Prostate gland (tissue), 2 donors: ENCODE measurements around the gene MON1B. TPM values are rescaled to one million over a fixed set of nuclear protein-coding genes. Genes with fewer than 3 reads are reported as not detected.

Experiments
- DNase-seq: peaks from one replicate; pipeline ENCODE4 v3.0.0-alpha.2; 2019; ENCODE audit warnings: low spot score
- H3K27ac ChIP-seq, 2 donors: fragments of 200-600 bp; sonication (generic); 2 replicates each; pipeline ENCODE4 v1.5.1; 2017 to 2019
- H3K27me3 ChIP-seq: fragments of 200-600 bp; sonication (generic); replicated peaks from 2 replicates; pipeline ENCODE4 v1.5.1; 2019; ENCODE audit not compliant: insufficient read depth
- H3K36me3 ChIP-seq, 2 donors: fragments of 200-600 bp; sonication (generic); 1 replicate in 1 of 2; 2 replicates in 1 of 2; pipeline versions ENCODE4 v1.5.1 to v1.8.1; 2017 to 2019
- H3K4me1 ChIP-seq: fragments of 200-600 bp; sonication (generic); replicated peaks from 2 replicates; pipeline ENCODE4 v1.5.1; 2019
- H3K4me3 ChIP-seq, 2 donors: fragments of 200-600 bp; sonication (generic); 2 replicates each; pipeline ENCODE4 v1.5.1; 2017 to 2019
- H3K9me3 ChIP-seq: fragments of 200-600 bp; sonication (generic); 2 replicates; pipeline ENCODE4 v1.5.1; 2017
- POLR2A ChIP-seq: fragments of 450-650 bp; IDR thresholded peaks from one replicate; pipeline ENCODE4 v1.6.1; 2016; ENCODE audit warnings: antibody characterized with exemption, mild to moderate bottlenecking
- POLR2AphosphoS5 ChIP-seq: sonication (generic); formaldehyde crosslinking; IDR thresholded peaks from one replicate; pipeline ENCODE4 v1.6.1; 2017; ENCODE audit warnings: antibody characterized with exemption
- WGBS: methylation state at CpG from one replicate; pipeline ENCODE4 v1.1.5; 2018; 5-methylcytosine and 5-hydroxymethylcytosine counted together
- intact Hi-C: fragments of 100-400 bp; cut with DNase I; formaldehyde crosslinking; loops from one replicate; pipeline ENCODE4 v1.14.2; 2022
- total RNA-seq, 2 donors: library from RNA; depleted of rRNA; stranded (reverse); fragments of >200 nt; gene quantifications; one replicate each; pipeline ENCODE4 v1.1.0, GENCODE V29; 2016
- TF ChIP-seq, protein P1 (sequence below), 4 experiments: fragments of 200-600 bp in 2 of 4; fragments of 450-650 bp in 2 of 4; sonication (generic) in 2 of 4; IDR thresholded peaks; 1 replicate in 3 of 4; 2 replicates in 1 of 4; pipeline ENCODE4 v1.5.1; 2016 to 2019; ENCODE audit warnings: antibody characterized with exemption in 4 of 4, mild to moderate bottlenecking in 2 of 4, moderate library complexity in 2 of 4

MON1B gene
- total RNA-seq, 2 donors from 2014 or later = 53.9 to 116 TPM

DNA sequence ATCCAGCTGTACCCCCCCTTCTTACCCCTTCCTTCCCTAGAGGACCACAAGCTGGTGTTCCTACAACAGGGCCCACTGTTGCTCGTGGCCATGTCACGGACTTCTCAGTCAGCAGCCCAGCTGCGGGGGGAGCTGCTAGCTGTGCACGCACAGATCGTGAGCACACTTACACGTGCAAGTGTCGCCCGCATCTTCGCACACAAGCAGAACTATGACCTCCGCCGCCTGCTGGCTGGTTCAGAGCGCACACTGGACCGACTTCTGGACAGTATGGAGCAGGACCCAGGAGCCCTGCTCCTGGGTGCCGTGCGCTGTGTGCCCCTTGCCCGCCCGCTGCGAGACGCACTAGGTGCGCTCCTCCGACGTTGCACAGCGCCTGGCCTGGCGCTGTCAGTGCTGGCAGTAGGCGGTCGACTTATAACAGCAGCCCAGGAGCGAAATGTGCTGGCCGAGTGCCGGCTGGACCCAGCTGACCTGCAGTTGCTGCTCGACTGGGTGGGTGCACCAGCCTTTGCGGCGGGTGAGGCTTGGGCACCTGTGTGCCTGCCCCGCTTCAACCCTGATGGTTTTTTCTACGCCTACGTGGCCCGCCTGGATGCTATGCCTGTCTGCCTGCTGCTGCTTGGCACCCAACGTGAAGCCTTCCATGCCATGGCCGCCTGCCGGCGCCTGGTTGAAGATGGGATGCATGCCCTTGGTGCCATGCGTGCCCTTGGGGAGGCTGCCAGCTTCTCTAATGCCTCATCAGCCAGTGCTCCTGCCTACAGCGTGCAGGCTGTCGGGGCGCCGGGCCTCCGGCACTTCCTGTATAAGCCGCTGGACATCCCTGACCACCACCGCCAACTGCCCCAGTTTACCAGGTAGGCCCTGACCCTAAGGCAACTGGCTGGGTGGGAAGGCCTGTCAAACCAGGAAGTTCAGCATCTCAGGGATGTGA lies 3.6 kb downstream of the MON1B start:
- no peak for DNase-seq
- peaks cover 6 to 10% of the 10 kb centered on the region in 2 donors for H3K36me3 ChIP-seq

DNA sequence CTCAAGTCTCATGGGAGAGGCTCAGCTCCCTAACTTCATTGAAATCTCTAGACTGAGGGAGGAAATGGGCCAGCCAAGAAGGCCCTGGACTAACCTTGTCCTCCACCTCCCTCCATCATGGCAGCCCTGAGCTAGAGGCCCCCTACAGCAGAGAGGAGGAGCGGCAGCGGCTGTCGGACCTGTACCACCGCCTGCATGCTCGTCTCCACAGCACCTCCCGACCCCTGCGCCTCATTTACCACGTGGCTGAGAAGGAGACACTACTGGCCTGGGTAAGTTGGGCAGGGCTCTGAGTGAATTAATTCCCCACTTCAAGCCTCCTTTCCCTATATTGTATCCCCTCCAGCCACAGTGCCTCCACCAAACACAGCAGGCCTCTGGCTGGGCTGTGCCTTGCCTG lies 4.4 kb downstream of the MON1B start:
- intact Hi-C loops = no loop called here
- Histone ChIP-seq H3K27me3 (no peaks in the 10 kb centered on the region), H3K4me1 (no peaks in the 10 kb centered on the region), H3K4me3 (no peak overlapping the region), H3K36me3 (peaks cover 6 to 10% of the 10 kb centered on the region in 2 donors), H3K27ac (no peak overlapping the region), H3K9me3 (no peaks in the 10 kb centered on the region)
- no peak for DNase-seq
- TF ChIP-seq POLR2A (no peak), POLR2AphosphoS5 (no peak)
- TF ChIP-seq, protein P1, sequence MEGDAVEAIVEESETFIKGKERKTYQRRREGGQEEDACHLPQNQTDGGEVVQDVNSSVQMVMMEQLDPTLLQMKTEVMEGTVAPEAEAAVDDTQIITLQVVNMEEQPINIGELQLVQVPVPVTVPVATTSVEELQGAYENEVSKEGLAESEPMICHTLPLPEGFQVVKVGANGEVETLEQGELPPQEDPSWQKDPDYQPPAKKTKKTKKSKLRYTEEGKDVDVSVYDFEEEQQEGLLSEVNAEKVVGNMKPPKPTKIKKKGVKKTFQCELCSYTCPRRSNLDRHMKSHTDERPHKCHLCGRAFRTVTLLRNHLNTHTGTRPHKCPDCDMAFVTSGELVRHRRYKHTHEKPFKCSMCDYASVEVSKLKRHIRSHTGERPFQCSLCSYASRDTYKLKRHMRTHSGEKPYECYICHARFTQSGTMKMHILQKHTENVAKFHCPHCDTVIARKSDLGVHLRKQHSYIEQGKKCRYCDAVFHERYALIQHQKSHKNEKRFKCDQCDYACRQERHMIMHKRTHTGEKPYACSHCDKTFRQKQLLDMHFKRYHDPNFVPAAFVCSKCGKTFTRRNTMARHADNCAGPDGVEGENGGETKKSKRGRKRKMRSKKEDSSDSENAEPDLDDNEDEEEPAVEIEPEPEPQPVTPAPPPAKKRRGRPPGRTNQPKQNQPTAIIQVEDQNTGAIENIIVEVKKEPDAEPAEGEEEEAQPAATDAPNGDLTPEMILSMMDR (IDR thresholded peaks at IDR 0.05) = no peak
- WGBS = 79% methylated on average over 8 of the region's 8 CpGs

More for the DNA sequence above, 3.6 kb downstream of the MON1B start:
- no peak overlapping the region for H3K27ac ChIP-seq
- no peaks in the 10 kb centered on the region for H3K9me3 ChIP-seq
- WGBS = 99% methylated on average over 28 of the region's 48 CpGs
- no peaks in the 10 kb centered on the region for H3K4me1 ChIP-seq
- no peak overlapping the region for H3K4me3 ChIP-seq
- no peaks in the 10 kb centered on the region for H3K27me3 ChIP-seq
- intact Hi-C loops = no loop called here
- TF ChIP-seq, protein P1 (IDR thresholded peaks at IDR 0.05) = no peak
- TF ChIP-seq POLR2A (no peak), POLR2AphosphoS5 (no peak)

DNA sequence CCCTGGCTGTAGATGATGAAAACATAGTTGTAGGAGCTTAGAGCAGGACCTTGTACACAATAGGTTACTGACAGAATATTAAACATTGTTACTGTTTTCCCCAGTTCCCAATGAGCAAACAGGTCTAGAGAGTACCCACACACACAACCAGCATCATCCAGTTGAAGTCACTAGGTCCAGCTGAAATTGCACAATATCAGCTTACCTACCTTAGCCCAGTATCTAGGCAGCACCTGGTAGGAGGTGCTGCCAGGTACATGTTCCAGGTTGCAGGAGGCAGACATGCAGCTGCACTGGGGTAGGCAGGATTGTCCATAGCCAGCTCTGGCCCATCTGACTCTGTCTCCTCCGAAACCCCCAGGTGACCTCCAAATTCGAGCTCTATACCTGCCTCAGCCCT lies 6.8 kb downstream of the MON1B start:
- H3K4me1 ChIP-seq = no peaks in the 10 kb centered on the region
- TF ChIP-seq, protein P1 (IDR thresholded peaks at IDR 0.05) = no peak
- no peak for TF ChIP-seq POLR2A
- TF ChIP-seq POLR2AphosphoS5 = no peak
- peaks cover 6 to 10% of the 10 kb centered on the region in 2 donors for H3K36me3 ChIP-seq
- intact Hi-C loops = no loop called here
- H3K27me3 ChIP-seq = no peaks in the 10 kb centered on the region
- 97% methylated on average over 2 of the region's 2 CpGs for WGBS
- DNase-seq = no peak
- H3K4me3 ChIP-seq = no peak overlapping the region
- H3K27ac ChIP-seq = no peak overlapping the region
- H3K9me3 ChIP-seq = no peaks in the 10 kb centered on the region

DNA sequence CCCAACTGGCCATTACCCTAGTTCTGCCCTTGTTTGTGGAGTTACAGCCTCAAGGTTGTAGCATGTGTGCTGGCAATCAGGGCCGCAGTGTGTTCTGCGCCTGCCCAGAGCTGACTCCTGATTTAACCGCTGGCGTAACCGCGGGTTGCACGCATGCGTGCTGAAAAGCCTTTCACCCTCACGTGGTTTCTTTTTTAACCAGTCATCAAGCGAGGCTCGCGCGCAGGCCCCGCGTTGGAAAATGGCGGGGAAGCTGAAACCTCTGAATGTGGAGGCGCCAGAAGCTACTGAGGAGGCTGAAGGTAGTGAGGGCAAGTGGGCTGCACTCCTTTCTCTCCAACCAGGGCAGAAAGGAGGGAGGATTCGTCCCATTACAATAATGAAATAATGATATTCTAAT lies 8.2 kb downstream of the MON1B start, which contains the start of gene SYCE1L:
TSS of gene SYCE1L (plus strand) at position 198 of the 400 bp plus-strand sequence. CDS start at position 242, 44 bp downstream.
- DNase-seq = no peak
- intact Hi-C loops = no loop called here

More for the DNA sequence above, 8.2 kb downstream of the MON1B start, which contains the start of gene SYCE1L:
- H3K27me3 ChIP-seq = no peaks in the 10 kb centered on the region
- no peak within 1 kb of the TSS for H3K4me3 ChIP-seq
- TF ChIP-seq, protein P1 (IDR thresholded peaks at IDR 0.05) = no peak
- no peak for TF ChIP-seq POLR2AphosphoS5
- peaks cover 6 to 10% of the 10 kb centered on the region in 2 donors for H3K36me3 ChIP-seq
- no peaks in the 10 kb centered on the region for H3K4me1 ChIP-seq
- no peak within 1 kb of the TSS for H3K27ac ChIP-seq
- no peaks in the 10 kb centered on the region for H3K9me3 ChIP-seq
- whole genome bisulfite sequencing = 92% methylated on average over 18 of the region's 18 CpGs
